ENCODE results near the gene NUP153. TPM values are rescaled to one million over a fixed set of nuclear protein-coding genes. Genes with fewer than 3 reads are reported as not detected.
A peak's percentile ranks its signal among the peaks of the same experiment; 100 is the strongest.

NUP153 gene
- total and polyA plus RNA-seq, 2 donors from 2014 or later = 4.9 to 31.3 TPM

GRCh38 chr6:17653198-17653882, 53.4 kb downstream of the NUP153 start:
- Histone ChIP-seq H3K36me3 (ENCODE audit: control insufficient read depth in 2 of 3, insufficient read depth in 3 of 3, low read length in 3 of 3) (peaks cover 0 to 17% (median 5%) of the 10 kb centered on the region in 3 donors), H3K27ac (ENCODE audit: low read depth in 2 of 2, low read length in 2 of 2) (no peak overlapping the region), H3K4me1 (ENCODE audit: control insufficient read depth in 2 of 3, insufficient read depth in 2 of 3, low read depth in 1 of 3, low read length in 3 of 3) (no peaks in the 10 kb centered on the region), H3K4me3 (ENCODE audit: low read length in 3 of 3) (no peak overlapping the region), H3K9ac (ENCODE audit: low read length in 3 of 3) (no peak overlapping the region), H3K9me3 (ENCODE audit: control insufficient read depth in 2 of 3, insufficient read depth in 1 of 3, low read length in 3 of 3) (no peaks in the 10 kb centered on the region), H3K27me3 (ENCODE audit: control insufficient read depth, insufficient read depth, low read length) (no peaks in the 10 kb centered on the region)
- no peak for TF ChIP-seq CTCF (IDR thresholded peaks at IDR 0.05; ENCODE audit: borderline replicate concordance, extremely low read depth, insufficient read depth)
- no peak for DNase-seq
- no peak for FAIRE-seq
- intact Hi-C loops (cut with DNase I) = no loop called here

GRCh38 chr6:17650656-17651309, 55.9 kb downstream of the NUP153 start:
- DNase-seq = peak in 2 of 5 donors; percentile 33 to 53
- no peak for FAIRE-seq
- Histone ChIP-seq H3K9ac (ENCODE audit: low read length in 3 of 3) (no peak overlapping the region), H3K27ac (ENCODE audit: low read depth in 2 of 2, low read length in 2 of 2) (no peak overlapping the region), H3K4me1 (ENCODE audit: control insufficient read depth in 2 of 3, insufficient read depth in 2 of 3, low read depth in 1 of 3, low read length in 3 of 3) (no peaks in the 10 kb centered on the region), H3K36me3 (ENCODE audit: control insufficient read depth in 2 of 3, insufficient read depth in 3 of 3, low read length in 3 of 3) (peaks cover 2 to 30% (median 10%) of the 10 kb centered on the region in 3 donors), H3K9me3 (ENCODE audit: control insufficient read depth in 2 of 3, insufficient read depth in 1 of 3, low read length in 3 of 3) (no peaks in the 10 kb centered on the region), H3K27me3 (ENCODE audit: control insufficient read depth, insufficient read depth, low read length) (no peaks in the 10 kb centered on the region), H3K4me3 (ENCODE audit: low read length in 3 of 3) (no peak overlapping the region)
- intact Hi-C loops (cut with DNase I) = no loop called here
- no peak for TF ChIP-seq CTCF (IDR thresholded peaks at IDR 0.05; ENCODE audit: borderline replicate concordance, extremely low read depth, insufficient read depth)

- no peak for TF ChIP-seq CTCF (IDR thresholded peaks at IDR 0.05; ENCODE audit: borderline replicate concordance, extremely low read depth, insufficient read depth)
- no peaks in the 10 kb centered on the region for H3K9me3 ChIP-seq (ENCODE audit: control insufficient read depth in 2 of 3, insufficient read depth in 1 of 3, low read length in 3 of 3)
- no peak for DNase-seq
- no peak for FAIRE-seq
- intact Hi-C loops (cut with DNase I) = no loop called here
- peaks cover 4 to 32% (median 12%) of the 10 kb centered on the region in 3 donors for H3K36me3 ChIP-seq (ENCODE audit: control insufficient read depth in 2 of 3, insufficient read depth in 3 of 3, low read length in 3 of 3)
- H3K4me3 ChIP-seq (ENCODE audit: low read length in 3 of 3) = no peak overlapping the region
- no peaks in the 10 kb centered on the region for H3K4me1 ChIP-seq (ENCODE audit: control insufficient read depth in 2 of 3, insufficient read depth in 2 of 3, low read depth in 1 of 3, low read length in 3 of 3)
- no peak overlapping the region for H3K9ac ChIP-seq (ENCODE audit: low read length in 3 of 3)
- no peak overlapping the region for H3K27ac ChIP-seq (ENCODE audit: low read depth in 2 of 2, low read length in 2 of 2)
- H3K27me3 ChIP-seq (ENCODE audit: control insufficient read depth, insufficient read depth, low read length) = no peaks in the 10 kb centered on the region
Observed at GRCh38 chr6:17648745-17649144, 58.0 kb downstream of the NUP153 start.

All from kidney (tissue), 14 donors.